Stimulated activated CD4-positive, alpha-beta T cell treated with anti-CD3 and anti-CD28 coated beads, TNF-alpha, amount 100 ng/mL, for 1 hour (primary cell): ENCODE data around the gene BMP7.
"Not testable (repeated sequence)": the region's sequence is repeated elsewhere in the genome, so short reads cannot be mapped to it uniquely, and the experiment has no call there.

Experiments
- DNase-seq, 3 donors: peaks; one replicate each; pipeline ENCODE4 v3.0.0-alpha.2; 2020; ENCODE audit warnings: low read depth in 3 of 3, low spot score in 1 of 3

The BMP7 gene

GRCh38 chr20:57251344-57251743 lies 15.1 kb downstream of the BMP7 start:
- no peak for DNase-seq

GRCh38 chr20:57250607-57251343 lies 15.7 kb downstream of the BMP7 start:
- no peak for DNase-seq

- DNase-seq, result no peak
Observed at GRCh38 chr20:57249772-57250171, 16.7 kb downstream of the BMP7 start.

GRCh38 chr20:57249073-57249472 lies 17.4 kb downstream of the BMP7 start:
- DNase-seq, result no peak

GRCh38 chr20:57248132-57248797 lies 18.2 kb downstream of the BMP7 start:
- DNase-seq, result no peak

- no peak for DNase-seq
Observed at GRCh38 chr20:57247292-57247965, 19.0 kb downstream of the BMP7 start.

GRCh38 chr20:57245997-57246396 lies 20.4 kb downstream of the BMP7 start:
- DNase-seq, result no peak

- DNase-seq, result no peak
Observed at GRCh38 chr20:57244627-57245214, 21.7 kb downstream of the BMP7 start.

- DNase-seq, result no peak
Observed at GRCh38 chr20:57244221-57244585, 22.2 kb downstream of the BMP7 start.

- no peak for DNase-seq
Observed at GRCh38 chr20:57243480-57244220, 22.8 kb downstream of the BMP7 start.

- DNase-seq, result no peak
Observed at GRCh38 chr20:57242414-57242813, 24.0 kb downstream of the BMP7 start.

- DNase-seq, result no peak
Observed at GRCh38 chr20:57241363-57241991, 25.0 kb downstream of the BMP7 start.

GRCh38 chr20:57240581-57241362 lies 25.7 kb downstream of the BMP7 start:
- no peak for DNase-seq

- DNase-seq, result not testable (repeated sequence)
Observed at GRCh38 chr20:57239725-57240124, 26.7 kb downstream of the BMP7 start.

- not testable (repeated sequence) for DNase-seq
Observed at GRCh38 chr20:57239324-57239723, 27.1 kb downstream of the BMP7 start.

GRCh38 chr20:57238089-57238488 lies 28.4 kb downstream of the BMP7 start:
- DNase-seq, result no peak

- no peak for DNase-seq
Observed at GRCh38 chr20:57237585-57237953, 28.9 kb downstream of the BMP7 start.

- DNase-seq, result no peak
Observed at GRCh38 chr20:57236813-57237584, 29.4 kb downstream of the BMP7 start.

- DNase-seq, result no peak
Observed at GRCh38 chr20:57234556-57235251, 31.7 kb downstream of the BMP7 start.
